Right atrium auricular region (tissue), 2 donors: Measurements from ENCODE around the gene KIAA1958. TPM values are rescaled to one million over a fixed set of nuclear protein-coding genes. Genes with fewer than 3 reads are reported as not detected.

Source experiments
- DNase-seq: peaks from one replicate; pipeline ENCODE4 v3.0.0-alpha.2; 2019; ENCODE audit warnings: low spot score
- H3K27ac ChIP-seq, 2 donors: fragments of 200-600 bp; sonication (generic); 1 replicate in 1 of 2; 2 replicates in 1 of 2; pipeline ENCODE4 v1.5.1; 2016 to 2019
- H3K27me3 ChIP-seq, 2 donors: fragments of 200-600 bp; sonication (generic); one replicate each; pipeline versions ENCODE4 v1.5.1 to v1.6.0; 2017 to 2019
- H3K36me3 ChIP-seq: fragments of 200-600 bp; sonication (generic); one replicate; pipeline ENCODE4 v1.5.1; 2016
- H3K4me1 ChIP-seq, 2 donors: fragments of 200-600 bp; sonication (generic); one replicate each; pipeline versions ENCODE4 v1.5.1 to v1.6.0; 2017 to 2019
- H3K4me3 ChIP-seq, 2 donors: fragments of 200-600 bp; sonication (generic); 1 replicate in 1 of 2; 2 replicates in 1 of 2; pipeline ENCODE4 v1.5.1; 2017 to 2019; ENCODE audit warnings: mild to moderate bottlenecking in 1 of 2, moderate library complexity in 1 of 2
- H3K9me3 ChIP-seq, 2 donors: fragments of 200-600 bp; sonication (generic); one replicate each; pipeline ENCODE4 v1.5.1; 2019
- total RNA-seq, 2 donors: library from RNA; depleted of rRNA; stranded (reverse); fragments of >200 nt; gene quantifications; one replicate each; pipeline ENCODE4 v1.1.0, GENCODE V29; 2016
- TF ChIP-seq, protein P1 (sequence below), 2 donors: fragments of 200-600 bp; sonication (generic); IDR thresholded peaks; one replicate each; pipeline ENCODE4 v1.5.1; 2019; ENCODE audit warnings: antibody characterized with exemption in 2 of 2

The KIAA1958 gene
- total RNA-seq, 2 donors from 2014 or later, result 1.9 to 4.1 TPM

DNA sequence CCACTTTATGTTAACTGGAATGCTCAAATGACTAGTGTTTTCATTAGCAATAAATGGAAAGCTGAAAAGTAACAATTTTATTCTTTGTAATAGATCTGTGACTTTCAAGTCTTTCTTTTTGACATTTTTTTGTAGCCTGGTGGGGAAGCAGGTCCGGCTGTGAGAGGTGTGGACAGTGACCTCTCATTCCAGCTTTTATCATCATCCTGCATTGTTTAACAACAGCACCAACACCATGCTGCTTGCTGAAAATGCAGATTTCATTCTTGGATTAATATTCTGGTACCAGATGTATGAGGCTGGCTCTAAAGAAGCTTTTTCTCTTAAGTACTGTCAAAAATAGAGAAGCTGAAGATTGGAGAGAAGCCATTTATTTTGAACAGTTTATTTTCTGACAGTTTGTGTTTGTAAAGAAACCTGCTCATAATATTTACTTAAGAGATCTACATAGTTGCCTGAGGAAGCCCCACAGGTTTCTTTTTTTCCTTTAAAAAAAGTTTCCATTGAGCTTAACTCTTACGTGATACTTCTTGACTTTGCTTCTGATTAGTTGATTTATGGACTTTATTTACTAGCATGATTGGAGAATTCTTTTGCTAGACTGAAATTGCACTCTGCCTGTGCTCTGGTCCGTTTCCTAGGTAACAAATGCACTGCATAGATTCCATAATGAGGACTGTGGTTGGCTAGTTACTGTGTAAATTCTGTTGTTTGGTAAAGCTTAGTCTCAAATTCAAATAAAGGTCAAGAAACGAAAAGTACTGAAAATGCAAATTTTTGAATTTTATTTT lies 3.4 kb downstream of the KIAA1958 start:
- Histone ChIP-seq H3K27me3 (no peaks in the 10 kb centered on the region), H3K9me3 (peaks cover 0 to 17% of the 10 kb centered on the region in 2 donors), H3K4me1 (peaks cover 0 to 12% of the 10 kb centered on the region in 2 donors), H3K4me3 (no peak overlapping the region), H3K27ac (no peak overlapping the region), H3K36me3 (no peaks in the 10 kb centered on the region)
- DNase-seq, result no peak
- TF ChIP-seq, protein P1, sequence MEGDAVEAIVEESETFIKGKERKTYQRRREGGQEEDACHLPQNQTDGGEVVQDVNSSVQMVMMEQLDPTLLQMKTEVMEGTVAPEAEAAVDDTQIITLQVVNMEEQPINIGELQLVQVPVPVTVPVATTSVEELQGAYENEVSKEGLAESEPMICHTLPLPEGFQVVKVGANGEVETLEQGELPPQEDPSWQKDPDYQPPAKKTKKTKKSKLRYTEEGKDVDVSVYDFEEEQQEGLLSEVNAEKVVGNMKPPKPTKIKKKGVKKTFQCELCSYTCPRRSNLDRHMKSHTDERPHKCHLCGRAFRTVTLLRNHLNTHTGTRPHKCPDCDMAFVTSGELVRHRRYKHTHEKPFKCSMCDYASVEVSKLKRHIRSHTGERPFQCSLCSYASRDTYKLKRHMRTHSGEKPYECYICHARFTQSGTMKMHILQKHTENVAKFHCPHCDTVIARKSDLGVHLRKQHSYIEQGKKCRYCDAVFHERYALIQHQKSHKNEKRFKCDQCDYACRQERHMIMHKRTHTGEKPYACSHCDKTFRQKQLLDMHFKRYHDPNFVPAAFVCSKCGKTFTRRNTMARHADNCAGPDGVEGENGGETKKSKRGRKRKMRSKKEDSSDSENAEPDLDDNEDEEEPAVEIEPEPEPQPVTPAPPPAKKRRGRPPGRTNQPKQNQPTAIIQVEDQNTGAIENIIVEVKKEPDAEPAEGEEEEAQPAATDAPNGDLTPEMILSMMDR (IDR thresholded peaks at IDR 0.05), result no peak

DNA sequence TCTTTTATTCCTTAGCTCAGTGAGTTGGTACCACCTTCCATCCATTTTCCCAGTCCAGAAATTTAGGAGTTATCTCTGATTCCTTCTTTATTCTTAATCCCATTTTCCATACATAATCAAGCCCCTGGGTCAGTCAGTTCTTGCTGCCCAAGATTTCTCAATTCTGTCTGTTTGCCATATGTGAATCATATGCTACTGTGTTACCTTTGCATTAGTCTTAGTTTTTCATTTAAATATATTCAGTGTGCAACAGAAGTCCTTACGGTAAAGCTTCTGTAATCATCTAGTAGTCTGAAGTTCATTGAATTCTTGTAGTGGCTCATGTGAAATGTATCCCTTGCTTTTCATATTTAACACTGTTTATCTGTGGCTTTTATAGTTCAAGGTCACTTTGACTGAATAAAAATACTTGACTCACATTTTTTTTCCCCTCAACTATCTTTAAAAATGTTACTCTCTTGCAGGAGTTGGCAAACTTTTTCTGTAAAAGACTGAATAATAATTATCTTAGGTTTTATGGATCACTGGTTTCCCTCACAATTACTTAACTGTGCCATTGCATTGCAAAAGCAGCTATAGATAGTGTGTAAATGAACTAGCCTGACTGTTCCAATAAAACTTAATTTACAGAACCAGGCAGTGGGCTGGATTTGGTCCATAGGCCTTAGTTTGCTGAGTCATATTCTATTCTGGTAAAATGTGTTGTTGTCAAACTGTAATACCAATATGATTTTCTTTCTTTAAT lies 6.9 kb downstream of the KIAA1958 start:
- TF ChIP-seq, protein P1 (IDR thresholded peaks at IDR 0.05), result no peak
- no peak for DNase-seq
- Histone ChIP-seq H3K27ac (no peak overlapping the region), H3K4me3 (no peak overlapping the region), H3K4me1 (no peaks in the 10 kb centered on the region), H3K27me3 (no peaks in the 10 kb centered on the region), H3K36me3 (no peaks in the 10 kb centered on the region), H3K9me3 (peaks cover 0 to 25% of the 10 kb centered on the region in 2 donors)

DNA sequence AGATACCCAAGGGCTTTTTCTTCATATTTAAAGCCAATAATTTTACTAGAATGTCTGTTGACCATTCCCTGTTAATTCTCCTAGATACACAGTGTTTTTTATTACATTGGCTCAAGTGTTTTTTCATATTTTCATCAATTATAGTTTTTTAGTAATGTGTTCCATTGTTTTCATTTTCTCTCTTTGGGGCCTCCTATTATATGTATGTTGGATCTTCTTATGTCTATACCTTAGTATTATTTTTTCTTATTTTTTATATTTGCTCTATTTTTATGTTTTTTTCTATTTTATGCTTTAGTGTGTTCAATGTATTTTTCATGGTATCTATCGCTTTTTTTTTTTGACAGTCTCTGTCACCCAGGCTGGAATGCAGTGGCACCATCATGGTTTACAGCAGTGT lies 7.5 kb downstream of the KIAA1958 start:
- H3K9me3 ChIP-seq, result peaks cover 0 to 25% of the 10 kb centered on the region in 2 donors
- H3K36me3 ChIP-seq, result no peaks in the 10 kb centered on the region
- H3K4me1 ChIP-seq, result no peaks in the 10 kb centered on the region
- H3K27ac ChIP-seq, result no peak overlapping the region
- H3K4me3 ChIP-seq, result no peak overlapping the region
- TF ChIP-seq, protein P1 (IDR thresholded peaks at IDR 0.05), result no peak
- no peak for DNase-seq
- no peaks in the 10 kb centered on the region for H3K27me3 ChIP-seq

DNA sequence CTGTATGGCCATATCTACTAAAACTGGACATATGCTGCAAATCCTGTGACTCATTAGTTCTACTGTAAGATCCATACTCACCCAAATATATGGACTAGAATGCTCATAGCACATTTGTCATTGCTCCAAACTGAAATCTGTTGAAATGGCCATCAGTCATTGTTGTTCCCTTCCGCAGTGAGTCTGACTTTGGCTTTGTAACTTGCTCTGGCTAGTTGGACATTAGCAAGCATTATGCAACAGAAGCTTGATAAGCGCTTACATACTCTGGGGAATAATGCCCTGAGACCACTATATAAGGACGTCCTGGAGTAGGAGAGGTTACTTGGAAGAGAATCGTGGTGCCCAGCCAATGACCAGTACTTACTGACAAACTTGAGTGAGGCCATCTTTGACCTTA lies 9.0 kb downstream of the KIAA1958 start:
- Histone ChIP-seq H3K4me3 (no peak overlapping the region), H3K36me3 (no peaks in the 10 kb centered on the region), H3K9me3 (peaks cover 0 to 25% of the 10 kb centered on the region in 2 donors), H3K4me1 (no peaks in the 10 kb centered on the region), H3K27me3 (no peaks in the 10 kb centered on the region), H3K27ac (no peak overlapping the region)
- TF ChIP-seq, protein P1 (IDR thresholded peaks at IDR 0.05), result no peak
- no peak for DNase-seq

DNA sequence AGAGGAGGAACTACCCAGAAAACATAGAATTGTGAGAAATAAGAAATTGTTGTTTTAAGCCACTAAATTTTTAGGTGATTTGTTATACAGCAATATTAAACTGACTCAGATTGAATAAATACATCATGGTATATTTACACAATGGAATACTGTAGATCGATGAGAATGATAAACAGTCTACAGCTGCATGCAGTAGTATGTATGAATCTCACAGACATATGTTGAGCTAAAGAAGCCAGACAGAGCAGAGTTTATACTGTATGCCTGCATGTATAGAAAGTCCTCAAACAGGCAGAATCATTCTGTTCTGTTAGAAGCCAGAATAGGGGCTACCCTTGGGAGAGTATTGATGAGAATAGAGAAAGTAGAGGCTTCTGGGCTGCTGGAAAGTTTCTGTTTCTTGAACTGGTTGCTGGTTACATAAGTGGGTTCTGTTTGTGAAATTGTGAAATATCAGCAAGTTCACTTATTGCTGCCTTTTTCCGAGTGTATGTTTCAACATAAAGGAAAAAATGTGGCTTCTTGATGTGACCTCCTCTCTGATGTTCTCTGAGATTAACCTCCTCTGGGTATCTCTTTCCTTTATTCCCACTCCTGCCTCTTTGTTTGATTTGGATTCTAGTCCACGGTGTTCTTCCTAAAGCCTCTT lies 9.6 kb downstream of the KIAA1958 start:
- Histone ChIP-seq H3K9me3 (peaks cover 0 to 25% of the 10 kb centered on the region in 2 donors), H3K36me3 (no peaks in the 10 kb centered on the region), H3K4me1 (no peaks in the 10 kb centered on the region), H3K4me3 (no peak overlapping the region), H3K27ac (no peak overlapping the region), H3K27me3 (no peaks in the 10 kb centered on the region)
- TF ChIP-seq, protein P1 (IDR thresholded peaks at IDR 0.05), result no peak
- DNase-seq, result no peak
